NCI-H1105 (cell line): ENCODE data around the gene SORL1.

Source experiments
- DNase-seq: peaks from one replicate; lab custom pipeline; 2025; lab: John Stamatoyannopoulos, UW

SORL1 gene

GRCh38 chr11:121590772-121591404 is 138.8 kb downstream of the SORL1 start:
- DNase-seq: no peak

- peak; percentile 85 for DNase-seq
Measured at GRCh38 chr11:121591405-121592033, 139.4 kb downstream of the SORL1 start.

- DNase-seq: no peak
Measured at GRCh38 chr11:121592708-121593107, 140.6 kb downstream of the SORL1 start.

- DNase-seq: no peak
Measured at GRCh38 chr11:121595717-121596161, 143.6 kb downstream of the SORL1 start.

GRCh38 chr11:121596195-121597155 is 144.4 kb downstream of the SORL1 start:
- no peak for DNase-seq

GRCh38 chr11:121603316-121603715 is 151.2 kb downstream of the SORL1 start:
- DNase-seq: no peak

- DNase-seq: no peak
Measured at GRCh38 chr11:121604152-121604551, 152.0 kb downstream of the SORL1 start.

- no peak for DNase-seq
Measured at GRCh38 chr11:121606354-121606753, 154.2 kb downstream of the SORL1 start.

- DNase-seq: no peak
Measured at GRCh38 chr11:121607341-121607740, 155.2 kb downstream of the SORL1 start.

- DNase-seq: no peak
Measured at GRCh38 chr11:121608545-121609098, 156.5 kb downstream of the SORL1 start.

- no peak for DNase-seq
Measured at GRCh38 chr11:121610706-121611105, 158.6 kb downstream of the SORL1 start.

GRCh38 chr11:121611242-121611641 is 159.1 kb downstream of the SORL1 start:
- DNase-seq: no peak

GRCh38 chr11:121613724-121614123 is 161.6 kb downstream of the SORL1 start:
- peak; percentile 78 for DNase-seq

GRCh38 chr11:121614636-121615240 is 162.6 kb downstream of the SORL1 start:
- no peak for DNase-seq

GRCh38 chr11:121615501-121615900 is 163.4 kb downstream of the SORL1 start:
- DNase-seq: no peak

- DNase-seq: no peak
Measured at GRCh38 chr11:121618516-121618915, 166.4 kb downstream of the SORL1 start.

- no peak for DNase-seq
Measured at GRCh38 chr11:121625777-121626506, 173.8 kb downstream of the SORL1 start.

GRCh38 chr11:121626507-121626875 is 174.4 kb downstream of the SORL1 start:
- no peak for DNase-seq

GRCh38 chr11:121626980-121627379 is 174.9 kb downstream of the SORL1 start:
- DNase-seq: no peak

GRCh38 chr11:121630041-121630440 is 177.9 kb downstream of the SORL1 start:
- DNase-seq: no peak

GRCh38 chr11:121631456-121631855 is 179.3 kb downstream of the SORL1 start:
- DNase-seq: no peak
